ENCODE data around the gene KEAP1. TPM values are rescaled to one million over a fixed set of nuclear protein-coding genes. Genes with fewer than 3 reads are reported as not detected.
"Not testable (repeated sequence)": the region's sequence is repeated elsewhere in the genome, so short reads cannot be mapped to it uniquely, and the experiment has no call there.

KEAP1 gene
- total RNA-seq, 4 donors from 2014 or later, result 51.9 to 94.5 (median 80.6) TPM

- WGBS, result 50% methylated on average over 6 of the region's 6 CpGs
- H3K36me3 ChIP-seq, result peaks cover 0 to 12% (median 8%) of the 10 kb centered on the region in 4 donors
- no peak overlapping the region for H3K27ac ChIP-seq (replicated peaks in 1 of 4)
- H3K9me3 ChIP-seq, result no peaks in the 10 kb centered on the region
- no peaks in the 10 kb centered on the region for H3K27me3 ChIP-seq
- no peak for DNase-seq (ENCODE audit: extremely low spot score)
- intact Hi-C loops (cut with DNase I), result no loop called here
- H3K4me3 ChIP-seq, result no peak overlapping the region
- TF ChIP-seq POLR2A (IDR thresholded peaks at IDR 0.05; ENCODE audit: low read depth) (no peak), POLR2AphosphoS5 (IDR thresholded peaks at IDR 0.05) (no peak), CTCF (IDR thresholded peaks at IDR 0.05) (peak in 1 of 3 experiments; percentile 20)
- no peaks in the 10 kb centered on the region for H3K4me1 ChIP-seq
Measured at GRCh38 chr19:10471909-10472308, 31.2 kb downstream of the KEAP1 start.

- intact Hi-C loops (cut with DNase I), result no loop called here
Measured at GRCh38 chr19:10468133-10468532, 35.0 kb downstream of the KEAP1 start.

GRCh38 chr19:10467104-10467706 is 36.0 kb downstream of the KEAP1 start:
- H3K9me3 ChIP-seq, result no peaks in the 10 kb centered on the region
- DNase-seq (ENCODE audit: extremely low spot score), result no peak
- H3K4me3 ChIP-seq, result no peak overlapping the region
- H3K4me1 ChIP-seq, result no peaks in the 10 kb centered on the region
- H3K36me3 ChIP-seq, result peaks cover 12 to 42% (median 32%) of the 10 kb centered on the region in 4 donors
- 87% methylated on average over 11 of the region's 20 CpGs for WGBS
- no peaks in the 10 kb centered on the region for H3K27me3 ChIP-seq
- H3K27ac ChIP-seq (replicated peaks in 1 of 4), result no peak overlapping the region
- intact Hi-C loops (cut with DNase I), result no loop called here
- no peak for TF ChIP-seq CTCF (IDR thresholded peaks at IDR 0.05)
- TF ChIP-seq EP300 (IDR thresholded peaks at IDR 0.05), result no peak
- no peak for TF ChIP-seq POLR2AphosphoS5 (IDR thresholded peaks at IDR 0.05)
- no peak for TF ChIP-seq POLR2A (IDR thresholded peaks at IDR 0.05; ENCODE audit: low read depth)

More at GRCh38 chr19:10468133-10468532, 35.0 kb downstream of the KEAP1 start:
- TF ChIP-seq POLR2A (IDR thresholded peaks at IDR 0.05; ENCODE audit: low read depth), result no peak
- Histone ChIP-seq H3K36me3 (peaks cover 12 to 42% (median 32%) of the 10 kb centered on the region in 4 donors), H3K4me1 (no peaks in the 10 kb centered on the region), H3K9me3 (no peaks in the 10 kb centered on the region), H3K4me3 (no peak overlapping the region), H3K27ac (replicated peaks in 1 of 4) (no peak overlapping the region), H3K27me3 (no peaks in the 10 kb centered on the region)
- WGBS, result 83% methylated on average over 9 of the region's 12 CpGs
- DNase-seq (ENCODE audit: extremely low spot score), result no peak

GRCh38 chr19:10464456-10464855 is 38.7 kb downstream of the KEAP1 start:
- intact Hi-C loops (cut with DNase I), result no loop called here
- whole genome bisulfite sequencing, result 89% methylated on average over 5 of the region's 5 CpGs
- no peak for TF ChIP-seq POLR2A (IDR thresholded peaks at IDR 0.05; ENCODE audit: low read depth)
- TF ChIP-seq POLR2AphosphoS5 (IDR thresholded peaks at IDR 0.05), result no peak
- TF ChIP-seq CTCF (IDR thresholded peaks at IDR 0.05), result no peak
- no peak overlapping the region for H3K4me3 ChIP-seq
- no peaks in the 10 kb centered on the region for H3K9me3 ChIP-seq
- peaks cover 12 to 42% (median 32%) of the 10 kb centered on the region in 4 donors for H3K36me3 ChIP-seq
- peaks cover 7 to 14% (median 10%) of the 10 kb centered on the region in 4 donors for H3K4me1 ChIP-seq
- DNase-seq (ENCODE audit: extremely low spot score), result no peak
- H3K27ac ChIP-seq (replicated peaks in 1 of 4), result no peak overlapping the region
- H3K27me3 ChIP-seq, result no peaks in the 10 kb centered on the region

GRCh38 chr19:10462557-10462956 is 40.6 kb downstream of the KEAP1 start:
- H3K36me3 ChIP-seq, result peaks cover 12 to 45% (median 35%) of the 10 kb centered on the region in 4 donors

GRCh38 chr19:10462042-10462441 is 41.1 kb downstream of the KEAP1 start:
- 88% methylated on average over 14 of the region's 15 CpGs for WGBS
- Histone ChIP-seq H3K4me3 (peak overlapping the region in 2 of 4 donors; percentile 44 to 59), H3K27ac (replicated peaks in 1 of 4) (peak overlapping the region in 1 of 4 donors; percentile 47), H3K36me3 (peaks cover 12 to 41% (median 30%) of the 10 kb centered on the region in 4 donors), H3K4me1 (peaks cover 7 to 14% (median 10%) of the 10 kb centered on the region in 4 donors)
- DNase-seq (ENCODE audit: extremely low spot score); H3K27me3 ChIP-seq; H3K9me3 ChIP-seq; intact Hi-C loops (cut with DNase I): not testable (repeated sequence)

More at GRCh38 chr19:10462557-10462956, 40.6 kb downstream of the KEAP1 start:
- H3K9me3 ChIP-seq, result no peaks in the 10 kb centered on the region
- intact Hi-C loops (cut with DNase I), result no loop called here
- H3K27me3 ChIP-seq, result no peaks in the 10 kb centered on the region
- no peak overlapping the region for H3K4me3 ChIP-seq
- no peak overlapping the region for H3K27ac ChIP-seq (replicated peaks in 1 of 4)
- WGBS, result 94% methylated on average over 4 of the region's 4 CpGs
- no peak for DNase-seq (ENCODE audit: extremely low spot score)
- TF ChIP-seq CTCF (IDR thresholded peaks at IDR 0.05) (no peak), EP300 (IDR thresholded peaks at IDR 0.05) (no peak), POLR2AphosphoS5 (IDR thresholded peaks at IDR 0.05) (no peak), POLR2A (IDR thresholded peaks at IDR 0.05; ENCODE audit: low read depth) (no peak)
- H3K4me1 ChIP-seq, result peaks cover 7 to 14% (median 10%) of the 10 kb centered on the region in 4 donors
